Prostate gland (tissue), 2 donors: Measurements from ENCODE around the gene VTI1B. TPM values are rescaled to one million over a fixed set of nuclear protein-coding genes. Genes with fewer than 3 reads are reported as not detected.
A peak's percentile ranks its signal among the peaks of the same experiment; 100 is the strongest.

Experiments used
- DNase-seq: peaks from one replicate; pipeline ENCODE4 v3.0.0-alpha.2; 2019; ENCODE audit warnings: low spot score
- H3K27ac ChIP-seq, 2 donors: fragments of 200-600 bp; sonication (generic); 2 replicates each; pipeline ENCODE4 v1.5.1; 2017 to 2019
- H3K27me3 ChIP-seq: fragments of 200-600 bp; sonication (generic); replicated peaks from 2 replicates; pipeline ENCODE4 v1.5.1; 2019; ENCODE audit not compliant: insufficient read depth
- H3K36me3 ChIP-seq, 2 donors: fragments of 200-600 bp; sonication (generic); 1 replicate in 1 of 2; 2 replicates in 1 of 2; pipeline versions ENCODE4 v1.5.1 to v1.8.1; 2017 to 2019
- H3K4me1 ChIP-seq: fragments of 200-600 bp; sonication (generic); replicated peaks from 2 replicates; pipeline ENCODE4 v1.5.1; 2019
- H3K4me3 ChIP-seq, 2 donors: fragments of 200-600 bp; sonication (generic); 2 replicates each; pipeline ENCODE4 v1.5.1; 2017 to 2019
- H3K9me3 ChIP-seq: fragments of 200-600 bp; sonication (generic); 2 replicates; pipeline ENCODE4 v1.5.1; 2017
- CTCF ChIP-seq, 4 experiments: fragments of 200-600 bp in 2 of 4; fragments of 450-650 bp in 2 of 4; sonication (generic) in 2 of 4; IDR thresholded peaks; 1 replicate in 3 of 4; 2 replicates in 1 of 4; pipeline ENCODE4 v1.5.1; 2016 to 2019; ENCODE audit warnings: antibody characterized with exemption in 4 of 4, mild to moderate bottlenecking in 2 of 4, moderate library complexity in 2 of 4
- POLR2A ChIP-seq: fragments of 450-650 bp; IDR thresholded peaks from one replicate; pipeline ENCODE4 v1.6.1; 2016; ENCODE audit warnings: antibody characterized with exemption, mild to moderate bottlenecking
- POLR2AphosphoS5 ChIP-seq: sonication (generic); formaldehyde crosslinking; IDR thresholded peaks from one replicate; pipeline ENCODE4 v1.6.1; 2017; ENCODE audit warnings: antibody characterized with exemption
- WGBS: methylation state at CpG from one replicate; pipeline ENCODE4 v1.1.5; 2018; 5-methylcytosine and 5-hydroxymethylcytosine counted together
- intact Hi-C: fragments of 100-400 bp; cut with DNase I; formaldehyde crosslinking; loops from one replicate; pipeline ENCODE4 v1.14.2; 2022
- total RNA-seq, 2 donors: library from RNA; depleted of rRNA; stranded (reverse); fragments of >200 nt; gene quantifications; one replicate each; pipeline ENCODE4 v1.1.0, GENCODE V29; 2016

VTI1B gene
- total RNA-seq, 2 donors from 2014 or later, result 52.0 to 52.6 TPM

GRCh38 chr14:67623114-67623513, 51.3 kb downstream of the VTI1B start:
- TF ChIP-seq POLR2A (no peak), POLR2AphosphoS5 (peak; percentile 75)
- peak; percentile 66 for DNase-seq
- Histone ChIP-seq H3K4me1 (peaks cover 5% of the 10 kb centered on the region), H3K4me3 (peak overlapping the region; percentile 63 to 65), H3K36me3 (no peaks in the 10 kb centered on the region), H3K27me3 (no peaks in the 10 kb centered on the region), H3K9me3 (no peaks in the 10 kb centered on the region), H3K27ac (peak overlapping the region; percentile 86 to 89)
- WGBS, result 13% methylated on average over 2 of the region's 2 CpGs
- intact Hi-C loops, result loop anchor here (5.0 kb wide), 1 partner anchor 74 kb away; the partner anchor contains the start of gene RDH11

GRCh38 chr14:67622675-67623074, 51.8 kb downstream of the VTI1B start:
- Histone ChIP-seq H3K27ac (peak overlapping the region; percentile 86 to 89), H3K4me1 (peaks cover 5% of the 10 kb centered on the region), H3K36me3 (no peaks in the 10 kb centered on the region), H3K27me3 (no peaks in the 10 kb centered on the region), H3K9me3 (no peaks in the 10 kb centered on the region), H3K4me3 (peak overlapping the region; percentile 63 to 65)
- intact Hi-C loops, result loop anchor here (5.0 kb wide), 1 partner anchor 75 kb away; the partner anchor contains the start of gene RDH11
- TF ChIP-seq POLR2A (no peak), POLR2AphosphoS5 (no peak), CTCF (IDR thresholded peaks at IDR 0.05) (no peak)
- peak; percentile 57 for DNase-seq
- WGBS, result 31% methylated on average over 4 of the region's 4 CpGs

GRCh38 chr14:67620217-67620785, 54.1 kb downstream of the VTI1B start:
- peak; percentile 42 for DNase-seq
- intact Hi-C loops, result loop anchor here (5.0 kb wide), 1 partner anchor 77 kb away; the partner anchor contains the start of gene RDH11

GRCh38 chr14:67619446-67620216, 54.8 kb downstream of the VTI1B start, which contains the start of gene ARG2:
TSS of gene ARG2 (plus strand) at chr14:67619920. CDS start at chr14:67619978, 58 bp downstream.
- DNase-seq, result peak; percentile 100
- under 1% methylated on average over 60 of the region's 62 CpGs for WGBS
- H3K27me3 ChIP-seq, result no peaks in the 10 kb centered on the region
- no peaks in the 10 kb centered on the region for H3K9me3 ChIP-seq
- H3K4me3 ChIP-seq, result peak within 1 kb of the TSS; percentile 63 to 65
- H3K36me3 ChIP-seq, result no peaks in the 10 kb centered on the region
- intact Hi-C loops, result loop anchor here (5.0 kb wide), 1 partner anchor 78 kb away; the partner anchor contains the start of gene RDH11
- peaks cover 5% of the 10 kb centered on the region for H3K4me1 ChIP-seq
- peak within 1 kb of the TSS; percentile 86 to 89 for H3K27ac ChIP-seq
- TF ChIP-seq POLR2AphosphoS5, result peak; percentile 97
- TF ChIP-seq POLR2A, result peak; percentile 92
- peak in 2 of 4 experiments; percentile 30 to 39 for TF ChIP-seq CTCF (IDR thresholded peaks at IDR 0.05)

More at GRCh38 chr14:67620217-67620785, 54.1 kb downstream of the VTI1B start:
- peak overlapping the region; percentile 86 to 89 for H3K27ac ChIP-seq
- H3K4me1 ChIP-seq, result peaks cover 5% of the 10 kb centered on the region
- H3K9me3 ChIP-seq, result no peaks in the 10 kb centered on the region
- H3K27me3 ChIP-seq, result no peaks in the 10 kb centered on the region
- 2% methylated on average over 19 of the region's 19 CpGs for WGBS
- no peaks in the 10 kb centered on the region for H3K36me3 ChIP-seq
- peak overlapping the region; percentile 63 to 65 for H3K4me3 ChIP-seq
- TF ChIP-seq CTCF (IDR thresholded peaks at IDR 0.05) (no peak), POLR2A (peak; percentile 22), POLR2AphosphoS5 (no peak)

GRCh38 chr14:67618617-67619063, 55.8 kb downstream of the VTI1B start:
- H3K9me3 ChIP-seq, result no peaks in the 10 kb centered on the region
- H3K4me3 ChIP-seq, result no peak overlapping the region
- peaks cover 1% of the 10 kb centered on the region for H3K4me1 ChIP-seq
- H3K27me3 ChIP-seq, result no peaks in the 10 kb centered on the region
- DNase-seq, result peak; percentile 22
- intact Hi-C loops, result no loop called here
- peak overlapping the region; percentile 86 to 89 for H3K27ac ChIP-seq
- no peaks in the 10 kb centered on the region for H3K36me3 ChIP-seq
- peak; percentile 40 to 84 (median 74) for TF ChIP-seq CTCF (IDR thresholded peaks at IDR 0.05)
- TF ChIP-seq POLR2AphosphoS5, result peak; percentile 28
- TF ChIP-seq POLR2A, result no peak
